ENCODE measurements around the gene LCORL. TPM values are rescaled to one million over a fixed set of nuclear protein-coding genes. Genes with fewer than 3 reads are reported as not detected.
"Not testable (repeated sequence)": the region's sequence is repeated elsewhere in the genome, so short reads cannot be mapped to it uniquely, and the experiment has no call there.

LCORL gene
- total RNA-seq, 2 experiments from 2014 or later: 6.6 to 7.7 TPM

DNA sequence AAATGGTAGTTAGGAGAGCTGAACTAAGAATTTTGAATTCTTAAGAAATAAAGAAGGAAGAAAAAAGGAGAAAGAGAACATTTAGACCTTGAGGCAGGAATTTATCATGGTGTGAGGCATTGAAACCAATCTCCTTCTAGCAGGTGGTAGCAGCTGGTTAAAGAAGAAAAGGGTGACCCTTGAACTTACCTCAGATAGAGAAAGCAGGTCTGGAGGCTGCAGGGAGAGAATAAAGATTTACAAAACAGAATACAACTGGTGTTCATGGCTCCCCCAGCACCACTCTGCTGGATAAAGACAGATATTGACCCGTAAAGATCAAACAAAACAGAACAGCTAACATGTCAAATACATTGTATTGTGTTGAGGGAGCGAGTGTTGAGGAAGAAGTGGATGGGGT, 154.7 kb downstream of the LCORL start:
- POLR2A ChIA-PET: no interaction called here

DNA sequence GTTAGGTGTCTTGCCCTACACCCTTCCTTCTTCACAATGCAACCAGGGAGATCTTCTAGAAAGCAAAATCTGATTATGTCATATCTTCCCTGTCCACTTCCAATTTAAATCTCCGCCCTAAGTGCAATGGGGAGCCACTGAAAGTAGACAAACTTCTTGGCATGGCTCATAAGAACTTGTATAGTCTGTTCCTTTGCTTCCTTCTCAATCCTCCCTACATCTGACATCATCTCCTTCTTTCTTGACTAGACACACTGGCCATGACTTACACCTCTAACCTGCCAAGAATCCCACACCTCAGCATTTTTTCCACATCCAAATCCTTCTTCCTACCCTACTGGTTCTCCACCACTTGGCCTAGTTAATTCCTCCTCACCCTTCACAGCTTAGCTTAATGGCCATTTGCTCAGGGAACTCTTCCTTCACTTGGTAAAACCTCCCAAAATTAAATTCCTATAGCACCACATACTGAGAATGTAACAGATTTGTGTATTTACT, 155.6 kb downstream of the LCORL start:
- ChIA-PET CTCF (no interaction called here), POLR2A (no interaction called here)

More for the DNA sequence above, 154.7 kb downstream of the LCORL start:
- CTCF ChIA-PET: no interaction called here

DNA sequence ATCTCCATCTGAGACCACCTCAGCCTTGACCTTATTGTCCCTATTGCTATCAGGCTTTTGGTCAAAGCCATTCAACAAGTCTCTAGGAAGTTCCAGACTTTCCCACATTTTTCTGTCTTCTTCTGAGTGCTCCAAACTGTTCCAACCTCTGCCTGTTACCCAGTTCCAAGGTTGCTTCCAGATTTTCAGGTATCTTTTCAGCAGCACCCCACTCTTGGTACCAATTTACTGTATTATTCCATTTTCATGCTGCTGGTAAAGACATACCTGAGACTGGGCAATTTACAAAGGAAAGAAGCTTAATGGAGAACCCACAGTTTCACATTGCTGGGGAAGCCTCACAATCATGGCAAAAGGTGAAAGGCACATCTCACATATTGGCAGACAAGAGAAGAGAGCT, 159.6 kb downstream of the LCORL start:
- POLR2A ChIA-PET, CTCF ChIA-PET: not testable (repeated sequence)

GRCh38 chr4:17859793-17860406, 161.7 kb downstream of the LCORL start:
- POLR2A ChIA-PET: no interaction called here

GRCh38 chr4:17854036-17854435, 167.5 kb downstream of the LCORL start:
- CTCF ChIA-PET: no interaction called here
- POLR2A ChIA-PET: no interaction called here

More at GRCh38 chr4:17859793-17860406, 161.7 kb downstream of the LCORL start:
- CTCF ChIA-PET: no interaction called here

DNA sequence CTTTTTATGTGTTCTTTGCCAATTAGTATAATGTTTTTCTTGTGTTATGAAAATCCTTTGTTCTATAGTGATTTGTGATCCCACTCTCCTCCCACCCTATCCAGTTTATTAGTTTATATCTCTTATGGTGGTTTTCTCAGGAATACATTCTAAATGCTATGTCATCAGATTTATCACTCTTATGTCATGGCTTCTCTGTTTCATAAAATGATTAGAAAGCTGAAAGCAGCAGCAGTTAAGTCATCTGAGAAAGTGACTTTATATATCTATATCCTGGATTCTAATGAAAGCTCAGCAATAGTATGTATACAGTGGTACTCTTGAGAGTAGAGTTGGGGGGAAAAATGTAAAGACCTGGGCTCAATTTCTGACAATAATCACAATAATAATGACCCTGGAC, 169.6 kb downstream of the LCORL start:
- POLR2A ChIA-PET: no interaction called here

DNA sequence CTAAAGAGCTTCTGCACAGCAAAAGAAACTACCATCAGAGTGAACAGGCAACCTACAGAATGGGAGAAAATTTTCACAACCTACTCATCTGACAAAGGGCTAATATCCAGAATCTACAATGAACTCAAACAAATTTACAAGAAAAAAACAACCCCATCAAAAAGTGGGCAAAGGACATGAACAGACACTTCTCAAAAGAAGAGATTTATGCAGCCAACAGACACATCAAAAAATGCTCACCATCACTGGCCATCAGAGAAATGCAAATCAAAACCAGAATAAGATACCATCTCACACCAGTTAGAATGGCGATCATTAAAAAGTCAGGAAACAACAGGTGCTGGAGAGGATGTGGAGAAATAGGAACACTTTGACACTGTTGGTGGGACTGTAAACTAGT, 171.3 kb downstream of the LCORL start:
- POLR2A ChIA-PET, CTCF ChIA-PET: not testable (repeated sequence)

More for the DNA sequence above, 169.6 kb downstream of the LCORL start:
- CTCF ChIA-PET: no interaction called here

- POLR2A ChIA-PET: no interaction called here
- CTCF ChIA-PET: no interaction called here
Measured at GRCh38 chr4:17846266-17846665, 175.3 kb downstream of the LCORL start.

- POLR2A ChIA-PET: no interaction called here
Measured at GRCh38 chr4:17823871-17824669, 197.5 kb downstream of the LCORL start.

DNA sequence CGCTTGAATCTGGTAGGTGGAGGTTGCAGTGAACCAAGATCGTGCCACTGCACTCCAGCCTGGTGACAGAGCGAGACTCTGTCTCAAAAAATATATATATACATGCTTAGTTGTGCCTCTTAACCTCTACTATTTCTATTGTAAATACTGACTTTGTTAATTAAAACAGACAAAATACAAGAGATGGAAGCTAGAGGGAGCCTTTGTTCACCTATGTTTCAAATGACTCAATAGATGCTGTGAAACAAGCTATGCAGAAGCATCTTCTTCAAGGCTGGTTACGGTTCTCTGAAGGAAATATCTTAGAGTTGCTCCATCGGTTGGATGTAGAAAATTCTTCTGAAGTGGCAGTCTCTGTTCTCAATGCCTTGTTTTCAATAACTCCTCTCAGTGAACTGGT, 204.5 kb downstream of the LCORL start:
- POLR2A ChIA-PET: no interaction called here

More at GRCh38 chr4:17823871-17824669, 197.5 kb downstream of the LCORL start:
- CTCF ChIA-PET: no interaction called here

DNA sequence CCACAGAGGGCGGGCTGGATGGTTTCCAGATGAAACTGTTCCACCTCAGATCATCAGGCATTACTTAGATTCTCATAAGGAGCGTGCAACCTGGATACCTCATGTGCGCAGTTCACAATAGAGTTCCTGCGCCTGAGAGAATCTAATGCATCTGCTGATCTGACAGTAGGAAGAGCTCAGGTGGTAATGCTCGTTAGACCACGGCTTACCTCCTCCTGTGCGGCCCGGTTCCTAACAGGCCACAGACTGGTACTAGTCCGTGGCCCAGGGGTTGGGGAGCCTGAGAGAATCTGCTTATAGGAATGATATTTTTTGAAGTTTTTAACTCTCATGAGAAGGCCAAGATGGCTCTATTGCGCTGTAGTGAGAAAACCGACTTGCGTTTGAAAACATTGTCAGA, 205.4 kb downstream of the LCORL start:
- CTCF ChIA-PET: interaction anchor here (0.5 to 1.3 kb wide), 2 partner anchors 554 to 777 kb away, joined by 3 read pairs; no protein-coding TSS in a partner anchor
- POLR2A ChIA-PET: no interaction called here

More for the DNA sequence above, 204.5 kb downstream of the LCORL start:
- CTCF ChIA-PET: interaction anchor here (0.6 to 1.3 kb wide), 4 partner anchors 13 to 776 kb away, joined by 3 read pairs; no protein-coding TSS in a partner anchor

- ChIA-PET CTCF (no interaction called here), POLR2A (no interaction called here)
Measured at GRCh38 chr4:17814140-17814539, 207.4 kb downstream of the LCORL start.

GRCh38 chr4:17812801-17813200, 208.8 kb downstream of the LCORL start:
- POLR2A ChIA-PET: no interaction called here
- CTCF ChIA-PET: no interaction called here

- ChIA-PET POLR2A (no interaction called here), CTCF (no interaction called here)
Measured at GRCh38 chr4:17812125-17812524, 209.4 kb downstream of the LCORL start.

- CTCF ChIA-PET: interaction anchor here (0.8 to 1.0 kb wide), 3 partner anchors 10 to 196 kb away, joined by 3 to 4 read pairs (median 3); partner anchors contain the start of gene MED28
- POLR2A ChIA-PET: interaction anchor here (0.6 to 1.3 kb wide), 5 partner anchors 16 to 1882 kb away, joined by 3 to 4 read pairs (median 3); partner anchors contain the start of genes LAP3 and MED28
Measured at GRCh38 chr4:17811078-17811603, 210.4 kb downstream of the LCORL start.

DNA sequence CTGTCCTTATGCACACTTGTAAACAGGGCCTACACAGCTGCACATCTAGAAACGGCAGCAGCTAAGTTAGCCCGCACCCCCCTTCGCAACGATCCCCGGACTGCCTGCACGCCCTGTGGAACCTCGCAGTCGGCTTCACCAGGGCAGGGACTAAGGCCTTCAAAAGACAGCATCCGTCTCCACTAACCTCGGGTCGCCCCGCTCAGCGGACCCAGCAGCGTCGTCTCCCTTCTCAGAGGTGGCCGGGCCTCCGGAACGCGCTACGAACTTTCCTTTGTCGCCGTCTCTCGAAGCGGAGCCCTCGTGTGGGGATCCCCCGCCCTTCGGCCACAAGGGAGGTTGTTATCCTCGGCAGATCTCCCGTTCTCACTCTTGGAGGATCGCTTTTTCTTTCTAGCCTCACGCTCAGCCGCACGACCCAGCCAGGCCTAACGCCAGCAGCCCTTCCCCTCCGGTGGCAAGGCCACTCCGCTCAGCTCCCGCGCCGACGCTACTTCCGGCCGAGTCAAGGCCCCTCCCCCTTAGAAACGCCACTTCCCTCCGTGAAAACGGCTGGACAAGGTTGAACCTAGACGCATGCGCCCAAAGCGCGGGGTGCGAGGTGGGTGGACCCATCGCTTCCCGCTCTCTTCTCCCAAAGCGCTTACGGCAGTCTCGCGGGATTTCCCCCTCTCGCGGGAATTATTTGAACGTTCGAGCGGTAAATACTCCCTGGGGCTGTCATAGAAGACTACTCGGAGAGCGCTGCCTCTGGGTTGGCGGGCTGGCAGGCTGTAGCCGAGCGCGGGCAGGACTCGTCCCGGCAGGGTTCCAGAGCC, 211.1 kb downstream of the LCORL start, which contains the start of the genes DCAF16 and NCAPG:
TSS of gene DCAF16 (minus strand) at position 498 of the 818 bp plus-strand sequence. CDS start 6,616 bp downstream, outside the sequence.
TSS of gene NCAPG (plus strand) at position 720 of the 818 bp plus-strand sequence. CDS start 99 bp downstream, outside the sequence.
- ChIA-PET POLR2A (interaction anchor here (0.6 to 1.3 kb wide), 5 partner anchors 17 to 1882 kb away, joined by 3 to 4 read pairs (median 3); partner anchors contain the start of genes LAP3 and MED28), CTCF (interaction anchor here (0.6 to 1.6 kb wide), 5 partner anchors 11 to 261 kb away, joined by 3 to 4 read pairs (median 3); partner anchors contain the start of gene MED28)

GRCh38 chr4:17809667-17810066, 211.9 kb downstream of the LCORL start:
- ChIA-PET CTCF (interaction anchor here (0.6 to 1.7 kb wide), 3 partner anchors 10 to 261 kb away, joined by 3 to 9 read pairs (median 4); no protein-coding TSS in a partner anchor), POLR2A (interaction anchor here (1.3 kb wide), 1 partner anchor 233 kb away, joined by 4 read pairs; the partner anchor contains the start of gene LAP3)

DNA sequence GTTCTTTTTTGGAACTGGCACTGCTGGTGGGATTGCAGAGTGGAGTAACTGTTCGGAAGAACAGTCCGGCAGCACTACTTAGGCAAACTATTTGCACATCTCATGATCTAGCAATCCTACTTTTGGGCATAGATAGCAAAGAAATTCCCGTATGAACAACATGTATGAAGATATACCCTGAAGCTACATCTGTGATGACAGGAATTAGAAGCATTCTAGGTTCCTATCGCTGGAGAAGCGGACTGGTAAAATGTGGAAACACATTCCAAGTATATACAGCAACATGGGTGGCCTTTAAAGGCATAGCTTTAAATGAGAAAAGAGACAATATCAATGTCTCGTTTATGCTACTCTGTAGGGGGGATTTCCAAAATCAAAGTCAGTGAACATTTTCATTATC, 214.1 kb downstream of the LCORL start:
- ChIA-PET CTCF (interaction anchor here (0.6 to 1.8 kb wide), 3 partner anchors 13 to 258 kb away, joined by 3 to 6 read pairs (median 3); no protein-coding TSS in a partner anchor), POLR2A (no interaction called here)

DNA sequence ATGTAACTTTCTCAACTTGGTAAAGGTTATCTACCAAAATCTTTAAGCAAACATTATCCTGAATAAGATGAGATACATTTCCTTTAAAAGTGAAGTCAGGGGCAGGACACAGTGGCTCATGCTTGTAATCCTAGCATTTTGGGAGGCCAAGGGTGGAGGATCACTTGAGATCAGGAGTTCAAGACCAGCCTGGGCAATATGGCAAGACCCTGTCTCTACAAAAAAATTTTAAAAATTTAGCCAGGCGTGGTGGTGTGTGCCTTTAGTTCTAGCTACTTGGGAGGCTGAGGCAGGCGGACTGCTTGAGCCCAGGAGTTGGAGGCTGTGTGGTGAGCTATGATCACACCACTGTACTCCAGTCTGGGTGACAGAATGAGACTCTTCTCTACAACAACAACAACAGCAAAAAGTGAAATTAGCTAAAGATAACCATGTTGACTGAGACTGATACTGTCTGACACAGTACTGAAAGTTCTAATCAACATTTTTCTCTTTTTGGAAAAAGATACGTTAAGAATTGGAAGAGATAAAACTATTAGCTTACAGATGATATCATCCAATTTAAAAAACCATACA, 215.9 kb downstream of the LCORL start:
- ChIA-PET POLR2A (interaction anchor here (0.6 kb wide), 1 partner anchor 206 kb away, joined by 5 read pairs; no protein-coding TSS in a partner anchor), CTCF (no interaction called here)
